OCI-LY7 (cell line): ENCODE measurements around the gene RPS19BP1.

Experiments used
- EZH2phosphoT487 ChIP-seq: fragments of 200-600 bp; sonication (generic); IDR thresholded peaks from 2 replicates; pipeline ENCODE4 v1.6.1; 2018; ENCODE audit warnings: low read depth, borderline replicate concordance, mild to moderate bottlenecking, mixed run types, antibody characterized with exemption, low read length, moderate library complexity, mixed read lengths
- TF ChIP-seq, protein P1 (sequence below): fragments of 200-600 bp; sonication (generic); conservative IDR thresholded peaks from 2 replicates; pipeline ENCODE4 v1.5.1; 2014; ENCODE audit warnings: mild to moderate bottlenecking, antibody characterized with exemption, low read length, moderate library complexity, mixed read lengths

DNA sequence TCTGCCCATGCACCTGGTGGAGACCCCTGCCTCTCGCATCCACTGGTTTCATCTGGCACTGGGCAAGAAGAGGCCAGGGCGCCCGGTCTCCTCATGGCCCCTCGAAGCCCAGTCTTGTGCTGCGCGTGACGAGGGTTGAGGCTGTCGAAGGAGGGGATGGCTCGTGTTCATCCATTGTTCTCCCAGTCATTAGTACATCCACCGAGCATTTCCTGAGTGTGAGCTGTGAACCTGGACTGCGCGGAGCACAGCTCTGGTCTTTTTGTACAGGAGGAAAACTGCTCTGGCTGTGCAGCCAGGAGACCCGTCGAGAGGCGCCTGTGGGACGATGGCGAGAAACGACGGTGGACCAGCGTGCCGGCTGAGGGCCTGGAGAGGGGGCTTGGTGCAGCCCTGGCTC is 44.8 kb upstream of the RPS19BP1 start:
- TF ChIP-seq, protein P1, sequence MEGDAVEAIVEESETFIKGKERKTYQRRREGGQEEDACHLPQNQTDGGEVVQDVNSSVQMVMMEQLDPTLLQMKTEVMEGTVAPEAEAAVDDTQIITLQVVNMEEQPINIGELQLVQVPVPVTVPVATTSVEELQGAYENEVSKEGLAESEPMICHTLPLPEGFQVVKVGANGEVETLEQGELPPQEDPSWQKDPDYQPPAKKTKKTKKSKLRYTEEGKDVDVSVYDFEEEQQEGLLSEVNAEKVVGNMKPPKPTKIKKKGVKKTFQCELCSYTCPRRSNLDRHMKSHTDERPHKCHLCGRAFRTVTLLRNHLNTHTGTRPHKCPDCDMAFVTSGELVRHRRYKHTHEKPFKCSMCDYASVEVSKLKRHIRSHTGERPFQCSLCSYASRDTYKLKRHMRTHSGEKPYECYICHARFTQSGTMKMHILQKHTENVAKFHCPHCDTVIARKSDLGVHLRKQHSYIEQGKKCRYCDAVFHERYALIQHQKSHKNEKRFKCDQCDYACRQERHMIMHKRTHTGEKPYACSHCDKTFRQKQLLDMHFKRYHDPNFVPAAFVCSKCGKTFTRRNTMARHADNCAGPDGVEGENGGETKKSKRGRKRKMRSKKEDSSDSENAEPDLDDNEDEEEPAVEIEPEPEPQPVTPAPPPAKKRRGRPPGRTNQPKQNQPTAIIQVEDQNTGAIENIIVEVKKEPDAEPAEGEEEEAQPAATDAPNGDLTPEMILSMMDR: no peak
- no peak for TF ChIP-seq EZH2phosphoT487
